GM18873 (cell line): ENCODE data around the gene TSPEAR.

Experiments
- ATAC-seq: cut with Tn5 transposase; IDR thresholded peaks from one replicate; pipeline ENCODE4 v1.9.1; 2021; ENCODE audit warnings: mild to moderate bottlenecking, moderate library complexity, moderate number of reproducible peaks; ENCODE audit not compliant: unreplicated experiment, low FRiP score

TSPEAR gene

DNA sequence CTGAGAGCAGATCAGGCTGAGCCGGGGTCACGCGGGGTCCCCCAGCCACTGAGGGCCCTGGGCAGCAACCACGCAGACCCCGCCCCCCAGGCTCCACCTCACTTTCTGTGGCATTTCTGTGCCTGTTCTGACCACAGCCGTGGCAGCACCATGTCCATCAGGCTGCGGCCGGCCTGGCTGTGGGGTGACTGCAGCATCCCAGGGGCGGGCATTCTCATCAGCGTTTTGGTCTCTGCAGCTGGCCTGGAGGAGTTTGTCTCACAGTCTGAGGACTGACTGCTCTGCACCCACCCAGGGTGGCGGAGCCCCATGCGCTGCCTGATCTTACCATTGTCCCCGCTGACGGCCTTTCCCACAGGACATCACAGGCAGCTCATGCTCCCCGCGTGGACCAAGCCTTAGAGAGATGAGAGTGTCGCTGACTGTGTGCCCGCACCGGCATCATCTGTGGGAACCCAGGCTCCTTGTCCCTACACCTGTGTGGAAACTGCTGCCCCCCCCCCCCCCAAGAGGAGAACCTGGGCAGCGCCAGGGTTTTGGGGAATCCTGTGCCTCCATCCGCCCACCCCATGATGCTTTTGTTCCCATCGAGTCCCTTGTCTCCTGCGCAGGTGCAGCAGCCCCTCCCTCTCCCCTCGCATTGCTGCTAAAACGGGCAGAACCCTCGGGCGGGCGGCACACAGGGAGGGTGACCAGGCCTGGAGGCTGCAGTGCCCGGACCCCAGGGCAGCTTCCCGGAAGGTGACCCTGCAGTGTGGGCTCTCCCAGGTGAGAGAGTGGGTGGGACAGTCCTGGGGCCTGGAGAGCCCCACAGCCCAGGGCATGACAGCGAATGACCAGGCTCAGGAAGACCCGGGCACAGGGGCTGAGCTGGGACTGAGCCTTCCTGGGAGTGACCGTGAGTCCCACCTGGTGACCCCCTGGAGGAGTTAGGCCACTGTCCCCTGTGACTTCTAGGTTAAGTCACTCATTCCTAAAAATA lies 173.2 kb downstream of the TSPEAR start:
- ATAC-seq = no peak

DNA sequence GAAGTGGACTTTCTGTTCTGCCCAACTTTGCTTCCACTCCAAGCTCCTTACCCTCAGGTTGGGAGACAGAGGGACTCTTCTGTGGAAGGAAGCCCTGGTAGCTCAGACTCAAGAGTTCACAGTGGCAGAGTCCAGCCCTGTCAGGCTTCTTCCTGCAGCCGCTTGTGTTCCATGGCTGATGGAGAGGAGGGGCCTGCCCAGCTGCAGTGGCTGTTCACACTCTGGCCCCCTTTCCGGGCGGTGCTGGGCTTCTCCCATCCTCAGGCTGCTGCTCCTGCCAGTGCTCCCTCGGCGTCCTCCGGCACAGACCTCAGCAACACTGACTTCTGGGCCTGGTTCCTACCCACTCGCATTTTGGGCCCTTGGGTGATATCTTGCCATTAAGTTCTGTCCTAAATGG lies 175.4 kb downstream of the TSPEAR start:
- ATAC-seq = no peak

GRCh38 chr21:44534688-44535087 lies 176.7 kb downstream of the TSPEAR start:
- no peak for ATAC-seq

- ATAC-seq = no peak
Measured at GRCh38 chr21:44533891-44534627, 177.3 kb downstream of the TSPEAR start.

GRCh38 chr21:44533121-44533890 lies 178.1 kb downstream of the TSPEAR start:
- no peak for ATAC-seq

- ATAC-seq = no peak
Measured at GRCh38 chr21:44532712-44533111, 178.7 kb downstream of the TSPEAR start.

GRCh38 chr21:44531606-44532564 lies 179.5 kb downstream of the TSPEAR start:
- ATAC-seq = no peak

DNA sequence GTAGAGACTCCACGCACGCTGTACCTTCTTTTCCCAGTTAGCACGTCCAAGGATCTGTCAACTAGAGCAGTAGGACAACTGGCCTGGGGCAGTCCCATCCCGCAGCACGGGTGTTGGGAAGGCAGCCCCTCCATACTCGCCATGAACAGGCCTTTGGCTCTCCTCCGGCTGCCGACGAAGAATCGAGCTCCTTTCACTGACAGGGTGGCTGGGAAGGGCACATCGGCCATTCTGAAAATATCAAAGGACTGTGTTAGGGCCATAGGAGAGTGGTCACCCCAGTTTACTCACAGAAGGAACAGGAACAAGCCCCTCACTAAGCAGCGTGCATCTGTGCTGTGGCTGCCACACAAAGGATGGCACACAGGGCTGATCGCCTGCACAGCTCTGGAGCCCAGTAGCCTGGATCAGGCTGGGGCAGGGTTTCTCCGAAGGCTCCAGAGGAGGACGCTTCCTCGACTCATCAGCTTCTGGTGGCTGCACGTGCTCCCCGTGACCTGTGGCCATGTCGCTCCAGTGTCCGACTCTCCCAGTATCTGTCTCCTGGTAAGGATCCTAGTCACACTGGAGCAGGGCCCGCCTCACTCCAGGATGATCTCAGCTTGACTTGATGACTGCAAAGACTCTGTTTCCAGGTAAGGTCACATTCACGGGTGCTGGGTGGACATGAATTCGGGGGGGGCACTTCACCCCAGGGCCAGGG lies 180.3 kb downstream of the TSPEAR start:
- no peak for ATAC-seq

GRCh38 chr21:44530221-44530902 lies 181.0 kb downstream of the TSPEAR start:
- no peak for ATAC-seq

GRCh38 chr21:44529503-44530125 lies 181.8 kb downstream of the TSPEAR start:
- ATAC-seq = no peak

DNA sequence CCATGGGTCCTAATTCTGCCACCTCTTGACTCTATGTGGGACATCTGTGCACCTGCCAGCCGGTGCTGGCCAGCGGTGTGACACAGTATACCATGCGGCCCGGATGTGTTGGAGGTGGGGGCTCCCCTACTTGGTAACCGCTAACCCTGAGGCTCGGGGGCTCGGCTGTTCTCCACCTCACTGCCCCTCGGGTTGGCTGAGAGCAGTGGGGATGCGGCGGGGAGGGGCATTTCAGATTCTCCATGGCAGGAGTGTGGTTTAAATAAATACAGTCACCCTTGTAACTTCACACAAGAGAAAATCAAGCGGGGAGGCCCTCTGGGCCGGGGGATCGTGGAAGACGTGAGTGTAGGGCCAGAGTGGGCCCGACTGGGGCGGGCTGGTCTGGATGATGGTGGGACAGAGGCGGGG lies 182.4 kb downstream of the TSPEAR start:
- ATAC-seq = no peak

DNA sequence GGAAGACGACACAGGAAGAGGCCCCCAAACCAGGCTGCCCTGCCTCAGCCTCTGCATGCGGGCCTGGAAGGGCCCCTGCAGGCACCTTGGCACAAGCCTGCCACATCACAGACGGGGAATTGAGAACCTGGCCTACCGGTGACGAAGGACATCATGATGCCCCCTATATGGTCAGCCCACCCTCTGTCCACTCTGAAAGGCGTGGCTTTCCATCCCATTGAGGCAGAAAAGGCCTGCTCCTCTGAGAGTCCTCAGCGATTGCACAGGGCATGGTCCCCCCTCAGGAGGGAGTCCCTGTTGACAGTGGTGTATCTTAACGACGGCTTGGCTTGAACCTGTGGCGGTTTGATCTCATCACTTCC lies 182.8 kb downstream of the TSPEAR start:
- ATAC-seq = no peak

- ATAC-seq = no peak
Measured at GRCh38 chr21:44527983-44528633, 183.3 kb downstream of the TSPEAR start.

- ATAC-seq = no peak
Measured at GRCh38 chr21:44527156-44527982, 184.0 kb downstream of the TSPEAR start.

- ATAC-seq = no peak
Measured at GRCh38 chr21:44526096-44526997, 185.0 kb downstream of the TSPEAR start.
